ENCODE measurements around the gene NCF4.

NCF4 gene

GRCh38 chr22:36863281-36863680, 2.5 kb downstream of the NCF4 start:
- TF ChIP-seq PPARA (CRISPR knock-in tag; IDR thresholded peaks at IDR 0.05; ENCODE audit: borderline replicate concordance) (no peak), PATZ1 (CRISPR knock-in tag; IDR thresholded peaks at IDR 0.05; ENCODE audit: borderline replicate concordance) (no peak), ZFP30 (CRISPR knock-in tag; IDR thresholded peaks at IDR 0.05) (no peak), CSDC2 (CRISPR knock-in tag; IDR thresholded peaks at IDR 0.05) (no peak)
- TF ChIP-seq, protein P1, sequence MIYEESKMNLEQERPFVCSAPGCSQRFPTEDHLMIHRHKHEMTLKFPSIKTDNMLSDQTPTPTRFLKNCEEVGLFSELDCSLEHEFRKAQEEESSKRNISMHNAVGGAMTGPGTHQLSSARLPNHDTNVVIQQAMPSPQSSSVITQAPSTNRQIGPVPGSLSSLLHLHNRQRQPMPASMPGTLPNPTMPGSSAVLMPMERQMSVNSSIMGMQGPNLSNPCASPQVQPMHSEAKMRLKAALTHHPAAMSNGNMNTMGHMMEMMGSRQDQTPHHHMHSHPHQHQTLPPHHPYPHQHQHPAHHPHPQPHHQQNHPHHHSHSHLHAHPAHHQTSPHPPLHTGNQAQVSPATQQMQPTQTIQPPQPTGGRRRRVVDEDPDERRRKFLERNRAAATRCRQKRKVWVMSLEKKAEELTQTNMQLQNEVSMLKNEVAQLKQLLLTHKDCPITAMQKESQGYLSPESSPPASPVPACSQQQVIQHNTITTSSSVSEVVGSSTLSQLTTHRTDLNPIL (CRISPR knock-in tag; IDR thresholded peaks at IDR 0.05; ENCODE audit: low read depth), result no peak
- no peak for ATAC-seq

DNA sequence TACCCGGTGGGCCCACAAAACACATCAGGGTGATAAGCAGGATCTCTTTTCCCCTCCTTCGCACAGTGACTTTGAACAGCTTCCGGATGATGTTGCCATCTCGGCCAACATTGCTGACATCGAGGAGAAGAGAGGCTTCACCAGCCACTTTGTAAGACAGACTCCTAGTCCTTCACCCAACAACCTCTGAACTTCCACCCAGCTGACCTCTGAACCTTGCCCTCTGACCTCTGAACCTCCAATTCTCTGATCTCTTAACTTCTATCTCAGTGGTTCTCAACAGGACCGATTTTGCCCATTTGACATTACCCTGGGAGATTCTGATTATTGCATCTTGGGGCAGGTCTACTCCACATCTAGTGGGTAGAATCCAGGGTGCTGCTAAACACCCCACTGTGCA, 3.2 kb downstream of the NCF4 start:
- TF ChIP-seq SNAI2 (CRISPR knock-in tag; IDR thresholded peaks at IDR 0.05) (no peak), ZC3H10 (CRISPR knock-in tag; IDR thresholded peaks at IDR 0.05) (no peak), GLIS3 (CRISPR knock-in tag; IDR thresholded peaks at IDR 0.05) (no peak), ZFP3 (CRISPR knock-in tag; IDR thresholded peaks at IDR 0.05) (no peak)
- ATAC-seq, result no peak

DNA sequence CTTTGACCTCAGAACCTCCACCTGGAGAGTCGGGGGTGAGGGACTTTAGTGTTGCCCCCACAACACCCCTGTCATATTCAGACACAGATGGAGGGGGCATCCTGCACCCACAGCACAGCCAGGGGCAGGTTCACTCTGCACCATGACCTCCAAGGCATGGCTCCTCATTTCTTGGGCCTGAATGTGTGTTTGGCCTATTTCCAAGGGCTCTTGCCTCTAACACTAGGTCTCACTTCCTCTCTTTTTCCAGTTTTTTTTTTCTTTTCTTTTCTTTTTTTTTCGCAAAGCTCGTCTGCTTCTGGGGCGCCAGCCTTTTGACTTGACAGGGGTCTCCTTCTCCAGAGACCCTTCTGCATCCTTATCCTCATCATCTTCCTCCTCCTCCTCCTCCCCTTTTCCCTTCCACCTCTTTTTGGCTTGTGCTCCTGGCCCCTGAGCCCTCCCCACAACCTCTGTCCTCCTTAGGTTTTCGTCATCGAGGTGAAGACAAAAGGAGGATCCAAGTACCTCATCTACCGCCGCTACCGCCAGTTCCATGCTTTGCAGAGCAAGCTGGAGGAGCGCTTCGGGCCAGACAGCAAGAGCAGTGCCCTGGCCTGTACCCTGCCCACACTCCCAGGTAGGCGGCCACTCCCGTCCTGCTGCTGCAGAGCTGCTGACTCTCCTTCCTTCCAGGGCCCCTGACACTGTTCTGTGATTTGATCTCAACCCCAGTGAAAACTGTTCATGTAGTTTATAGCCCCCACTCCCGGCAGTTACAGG, 3.8 kb downstream of the NCF4 start:
- ATAC-seq, result no peak
- TF ChIP-seq ZNF565 (CRISPR knock-in tag; conservative IDR thresholded peaks at IDR 0.05; ENCODE audit: low read depth), result no peak
- no peak for TF ChIP-seq ZFP3 (CRISPR knock-in tag; IDR thresholded peaks at IDR 0.05)
- no peak for TF ChIP-seq ARNTL (CRISPR knock-in tag; IDR thresholded peaks at IDR 0.05; ENCODE audit: borderline replicate concordance, low read depth)
- TF ChIP-seq ESRRG (CRISPR knock-in tag; IDR thresholded peaks at IDR 0.05), result no peak
- TF ChIP-seq, protein P2, sequence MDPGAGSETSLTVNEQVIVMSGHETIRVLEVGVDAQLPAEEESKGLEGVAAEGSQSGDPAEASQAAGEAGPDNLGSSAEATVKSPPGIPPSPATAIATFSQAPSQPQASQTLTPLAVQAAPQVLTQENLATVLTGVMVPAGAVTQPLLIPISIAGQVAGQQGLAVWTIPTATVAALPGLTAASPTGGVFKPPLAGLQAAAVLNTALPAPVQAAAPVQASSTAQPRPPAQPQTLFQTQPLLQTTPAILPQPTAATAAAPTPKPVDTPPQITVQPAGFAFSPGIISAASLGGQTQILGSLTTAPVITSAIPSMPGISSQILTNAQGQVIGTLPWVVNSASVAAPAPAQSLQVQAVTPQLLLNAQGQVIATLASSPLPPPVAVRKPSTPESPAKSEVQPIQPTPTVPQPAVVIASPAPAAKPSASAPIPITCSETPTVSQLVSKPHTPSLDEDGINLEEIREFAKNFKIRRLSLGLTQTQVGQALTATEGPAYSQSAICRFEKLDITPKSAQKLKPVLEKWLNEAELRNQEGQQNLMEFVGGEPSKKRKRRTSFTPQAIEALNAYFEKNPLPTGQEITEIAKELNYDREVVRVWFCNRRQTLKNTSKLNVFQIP (CRISPR knock-in tag; IDR thresholded peaks at IDR 0.05; ENCODE audit: borderline replicate concordance, low read depth), result no peak
- no peak for TF ChIP-seq ZFP30 (CRISPR knock-in tag; IDR thresholded peaks at IDR 0.05)
- no peak for TF ChIP-seq ZC3H10 (CRISPR knock-in tag; IDR thresholded peaks at IDR 0.05)
- TF ChIP-seq GLIS3 (CRISPR knock-in tag; IDR thresholded peaks at IDR 0.05), result no peak
- no peak for TF ChIP-seq OSR1 (CRISPR knock-in tag; IDR thresholded peaks at IDR 0.05)
- TF ChIP-seq RARB (CRISPR knock-in tag; IDR thresholded peaks at IDR 0.05), result no peak
- TF ChIP-seq, protein P3, sequence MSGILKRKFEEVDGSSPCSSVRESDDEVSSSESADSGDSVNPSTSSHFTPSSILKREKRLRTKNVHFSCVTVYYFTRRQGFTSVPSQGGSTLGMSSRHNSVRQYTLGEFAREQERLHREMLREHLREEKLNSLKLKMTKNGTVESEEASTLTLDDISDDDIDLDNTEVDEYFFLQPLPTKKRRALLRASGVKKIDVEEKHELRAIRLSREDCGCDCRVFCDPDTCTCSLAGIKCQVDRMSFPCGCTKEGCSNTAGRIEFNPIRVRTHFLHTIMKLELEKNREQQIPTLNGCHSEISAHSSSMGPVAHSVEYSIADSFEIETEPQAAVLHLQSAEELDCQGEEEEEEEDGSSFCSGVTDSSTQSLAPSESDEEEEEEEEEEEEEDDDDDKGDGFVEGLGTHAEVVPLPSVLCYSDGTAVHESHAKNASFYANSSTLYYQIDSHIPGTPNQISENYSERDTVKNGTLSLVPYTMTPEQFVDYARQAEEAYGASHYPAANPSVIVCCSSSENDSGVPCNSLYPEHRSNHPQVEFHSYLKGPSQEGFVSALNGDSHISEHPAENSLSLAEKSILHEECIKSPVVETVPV (CRISPR knock-in tag; IDR thresholded peaks at IDR 0.05), result no peak
- TF ChIP-seq CSDC2 (CRISPR knock-in tag; IDR thresholded peaks at IDR 0.05), result no peak
- no peak for TF ChIP-seq BACH2 (CRISPR knock-in tag; IDR thresholded peaks at IDR 0.05; ENCODE audit: borderline replicate concordance)
- no peak for TF ChIP-seq ZNF8 (CRISPR knock-in tag; IDR thresholded peaks at IDR 0.05)
- TF ChIP-seq, protein P1 (CRISPR knock-in tag; IDR thresholded peaks at IDR 0.05; ENCODE audit: low read depth), result no peak
- no peak for TF ChIP-seq SNAI2 (CRISPR knock-in tag; IDR thresholded peaks at IDR 0.05)
- no peak for TF ChIP-seq ISL1 (CRISPR knock-in tag; IDR thresholded peaks at IDR 0.05)
- no peak for TF ChIP-seq TOX (CRISPR knock-in tag; IDR thresholded peaks at IDR 0.05; ENCODE audit: borderline replicate concordance)
- TF ChIP-seq, protein P4, sequence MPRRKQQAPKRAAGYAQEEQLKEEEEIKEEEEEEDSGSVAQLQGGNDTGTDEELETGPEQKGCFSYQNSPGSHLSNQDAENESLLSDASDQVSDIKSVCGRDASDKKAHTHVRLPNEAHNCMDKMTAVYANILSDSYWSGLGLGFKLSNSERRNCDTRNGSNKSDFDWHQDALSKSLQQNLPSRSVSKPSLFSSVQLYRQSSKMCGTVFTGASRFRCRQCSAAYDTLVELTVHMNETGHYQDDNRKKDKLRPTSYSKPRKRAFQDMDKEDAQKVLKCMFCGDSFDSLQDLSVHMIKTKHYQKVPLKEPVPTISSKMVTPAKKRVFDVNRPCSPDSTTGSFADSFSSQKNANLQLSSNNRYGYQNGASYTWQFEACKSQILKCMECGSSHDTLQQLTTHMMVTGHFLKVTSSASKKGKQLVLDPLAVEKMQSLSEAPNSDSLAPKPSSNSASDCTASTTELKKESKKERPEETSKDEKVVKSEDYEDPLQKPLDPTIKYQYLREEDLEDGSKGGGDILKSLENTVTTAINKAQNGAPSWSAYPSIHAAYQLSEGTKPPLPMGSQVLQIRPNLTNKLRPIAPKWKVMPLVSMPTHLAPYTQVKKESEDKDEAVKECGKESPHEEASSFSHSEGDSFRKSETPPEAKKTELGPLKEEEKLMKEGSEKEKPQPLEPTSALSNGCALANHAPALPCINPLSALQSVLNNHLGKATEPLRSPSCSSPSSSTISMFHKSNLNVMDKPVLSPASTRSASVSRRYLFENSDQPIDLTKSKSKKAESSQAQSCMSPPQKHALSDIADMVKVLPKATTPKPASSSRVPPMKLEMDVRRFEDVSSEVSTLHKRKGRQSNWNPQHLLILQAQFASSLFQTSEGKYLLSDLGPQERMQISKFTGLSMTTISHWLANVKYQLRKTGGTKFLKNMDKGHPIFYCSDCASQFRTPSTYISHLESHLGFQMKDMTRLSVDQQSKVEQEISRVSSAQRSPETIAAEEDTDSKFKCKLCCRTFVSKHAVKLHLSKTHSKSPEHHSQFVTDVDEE (CRISPR knock-in tag; IDR thresholded peaks at IDR 0.05), result no peak
